ENCODE results near the gene HDAC4. TPM values are rescaled to one million over a fixed set of nuclear protein-coding genes. Genes with fewer than 3 reads are reported as not detected.

HDAC4 gene
- total and polyA plus RNA-seq, 2 experiments from 2014 or later, result 8.1 to 41.8 TPM

DNA sequence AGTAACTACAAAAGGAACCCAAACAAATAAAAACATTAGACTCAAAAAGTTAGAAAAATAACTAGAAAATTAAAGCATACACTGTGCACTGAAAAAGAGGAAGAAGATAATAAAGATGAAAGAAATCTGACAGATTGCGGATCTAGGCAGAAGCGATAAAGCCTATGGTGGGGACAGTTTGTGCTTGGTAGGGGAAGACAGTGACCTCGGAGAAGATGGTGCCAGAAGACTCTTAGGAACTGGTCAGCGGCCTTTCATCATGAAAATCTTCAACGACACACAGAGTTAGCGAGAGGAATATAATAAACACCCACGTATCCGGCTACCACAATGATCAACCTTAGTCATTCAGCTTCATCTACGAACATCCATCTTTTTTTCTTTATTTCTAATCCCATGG is 180.5 kb downstream of the HDAC4 start:
- Histone ChIP-seq H3K27me3 (ENCODE audit: insufficient read depth) (no peaks in the 10 kb centered on the region), H3K27ac (ENCODE audit: low read depth) (no peak overlapping the region), H3K4me3 (no peak overlapping the region), H3K9me2 (ENCODE audit: insufficient read depth) (no peaks in the 10 kb centered on the region), H3K4me1 (ENCODE audit: insufficient read depth) (peaks cover 22% of the 10 kb centered on the region), H4K20me1 (replicated peaks; ENCODE audit: insufficient read depth) (peaks cover 36% of the 10 kb centered on the region), H3F3A (replicated peaks; ENCODE audit: low read depth) (no peaks in the 10 kb centered on the region), H3K36me3 (ENCODE audit: insufficient read depth) (no peaks in the 10 kb centered on the region), H3K79me2 (replicated peaks; ENCODE audit: insufficient read depth) (peaks cover 91% of the 10 kb centered on the region), H2AFZ (no peak overlapping the region), H3K4me2 (no peak overlapping the region)
- Mint-ChIP-seq H3K27me3 (ENCODE audit: insufficient read depth, low read depth, poor library complexity) (peaks cover 6% of the 10 kb centered on the region), H3K27ac (no peak overlapping the region), H3K36me3 (ENCODE audit: low read depth) (no peaks in the 10 kb centered on the region; the same call in 2 of the 3 replicates), H3K9me3 (no peaks in the 10 kb centered on the region; the same call in 2 of the 3 replicates), H3K4me3 (no peak overlapping the region), H3K4me1 (peaks cover 60% of the 10 kb centered on the region)
- DNase-seq (ENCODE audit: low spot score), result no peak
- TF ChIP-seq ZNF331 (CRISPR knock-in tag; IDR thresholded peaks at IDR 0.05; ENCODE audit: low read depth), result no peak
- no peak for TF ChIP-seq CREB1 (CRISPR knock-in tag; IDR thresholded peaks at IDR 0.05; ENCODE audit: low read depth)
- TF ChIP-seq ETS1 (IDR thresholded peaks at IDR 0.05), result no peak
- TF ChIP-seq EZH2phosphoT487 (IDR thresholded peaks at IDR 0.05; ENCODE audit: unreplicated experiment), result no peak
- TF ChIP-seq ZNF114 (CRISPR knock-in tag; IDR thresholded peaks at IDR 0.05), result no peak
- no peak for TF ChIP-seq REST (IDR thresholded peaks at IDR 0.05; ENCODE audit: unreplicated experiment)
- TF ChIP-seq, protein P1, sequence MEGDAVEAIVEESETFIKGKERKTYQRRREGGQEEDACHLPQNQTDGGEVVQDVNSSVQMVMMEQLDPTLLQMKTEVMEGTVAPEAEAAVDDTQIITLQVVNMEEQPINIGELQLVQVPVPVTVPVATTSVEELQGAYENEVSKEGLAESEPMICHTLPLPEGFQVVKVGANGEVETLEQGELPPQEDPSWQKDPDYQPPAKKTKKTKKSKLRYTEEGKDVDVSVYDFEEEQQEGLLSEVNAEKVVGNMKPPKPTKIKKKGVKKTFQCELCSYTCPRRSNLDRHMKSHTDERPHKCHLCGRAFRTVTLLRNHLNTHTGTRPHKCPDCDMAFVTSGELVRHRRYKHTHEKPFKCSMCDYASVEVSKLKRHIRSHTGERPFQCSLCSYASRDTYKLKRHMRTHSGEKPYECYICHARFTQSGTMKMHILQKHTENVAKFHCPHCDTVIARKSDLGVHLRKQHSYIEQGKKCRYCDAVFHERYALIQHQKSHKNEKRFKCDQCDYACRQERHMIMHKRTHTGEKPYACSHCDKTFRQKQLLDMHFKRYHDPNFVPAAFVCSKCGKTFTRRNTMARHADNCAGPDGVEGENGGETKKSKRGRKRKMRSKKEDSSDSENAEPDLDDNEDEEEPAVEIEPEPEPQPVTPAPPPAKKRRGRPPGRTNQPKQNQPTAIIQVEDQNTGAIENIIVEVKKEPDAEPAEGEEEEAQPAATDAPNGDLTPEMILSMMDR (conservative IDR thresholded peaks at IDR 0.05; ENCODE audit: low read depth in 2 of 2), result no peak
- TF ChIP-seq POLR2AphosphoS5 (IDR thresholded peaks at IDR 0.05; ENCODE audit: low read depth), result no peak
- TF ChIP-seq JUNB (IDR thresholded peaks at IDR 0.05; ENCODE audit: unreplicated experiment), result no peak
- TF ChIP-seq ZNF462 (CRISPR knock-in tag; IDR thresholded peaks at IDR 0.05), result no peak
- no peak for TF ChIP-seq STAT1 (IDR thresholded peaks at IDR 0.05; ENCODE audit: unreplicated experiment)
- TF ChIP-seq NANOG (IDR thresholded peaks at IDR 0.05; ENCODE audit: borderline replicate concordance), result no peak
- no peak for TF ChIP-seq EZH2 (IDR thresholded peaks at IDR 0.05; ENCODE audit: low read depth, unreplicated experiment)
- ATAC-seq, result no peak

All from GM23338 (cell line).